DND-41 (cell line): Measurements from ENCODE around the gene SIDT2.

ENCODE experiments used
- ATAC-seq: fragments of 200-7000 bp; cut with Tn5 transposase; 3 replicates; pipeline ENCODE4 v1.9.1; 2021; ENCODE audit warnings: low read depth; ENCODE audit not compliant: insufficient read depth
- DNase-seq: peaks from one replicate; pipeline ENCODE4 v3.0.0-alpha.2; 2020
- H2AFZ ChIP-seq: 2 replicates; pipeline ENCODE4 v1.6.0; 2012; ENCODE audit warnings: low read depth, low read length
- H3K27ac ChIP-seq: 2 replicates; pipeline ENCODE4 v1.5.1; 2012; ENCODE audit warnings: low read length, inconsistent platforms
- H3K27me3 ChIP-seq: fragments of 200-600 bp; sonication (generic); 2 replicates; pipeline ENCODE4 v1.6.0; 2012; ENCODE audit warnings: low read length, mild to moderate bottlenecking, inconsistent platforms; ENCODE audit not compliant: insufficient read depth, poor library complexity
- H3K36me3 ChIP-seq: 2 replicates; pipeline ENCODE4 v1.5.1; 2012; ENCODE audit warnings: low read length, inconsistent platforms; ENCODE audit not compliant: insufficient read depth
- H3K4me1 ChIP-seq: 2 replicates; pipeline ENCODE4 v1.5.1; 2012; ENCODE audit warnings: mild to moderate bottlenecking, low read length; ENCODE audit not compliant: insufficient read depth
- H3K4me2 ChIP-seq: 2 replicates; pipeline ENCODE4 v1.6.0; 2012; ENCODE audit warnings: mild to moderate bottlenecking, moderate library complexity, low read length, inconsistent platforms; ENCODE audit not compliant: insufficient read depth
- H3K4me3 ChIP-seq, 2 experiments: fragments of 200-600 bp in 1 of 2; shearing (Covaris generic) in 1 of 2; 2 replicates each; pipeline ENCODE4 v1.5.1; 2012 to 2016; ENCODE audit warnings: inconsistent platforms in 2 of 2, low read length in 2 of 2, mild to moderate bottlenecking in 2 of 2, low read depth in 1 of 2, moderate library complexity in 1 of 2
- H3K79me2 ChIP-seq: 2 replicates; pipeline ENCODE4 v1.6.0; 2012; ENCODE audit warnings: low read length, inconsistent platforms; ENCODE audit not compliant: insufficient read depth
- H3K9ac ChIP-seq: 2 replicates; pipeline ENCODE4 v1.6.0; 2012; ENCODE audit warnings: low read depth, mild to moderate bottlenecking, inconsistent platforms, low read length, moderate library complexity
- H3K9me3 ChIP-seq: 2 replicates; pipeline ENCODE4 v1.5.1; 2012; ENCODE audit warnings: low read length, moderate library complexity, mild to moderate bottlenecking, inconsistent platforms; ENCODE audit not compliant: insufficient read depth, severe bottlenecking
- H4K20me1 ChIP-seq: 2 replicates; pipeline ENCODE4 v1.6.0; 2012; ENCODE audit warnings: low read length; ENCODE audit not compliant: insufficient read depth
- EZH2 ChIP-seq: IDR thresholded peaks from 3 replicates; pipeline ENCODE4 v1.6.1; 2012; ENCODE audit warnings: borderline replicate concordance, low read depth, mild to moderate bottlenecking, moderate library complexity, low read length, inconsistent platforms; ENCODE audit not compliant: severe bottlenecking
- TF ChIP-seq, protein P1 (sequence below): IDR thresholded peaks from 2 replicates; pipeline ENCODE4 v1.5.1; 2012; ENCODE audit warnings: borderline replicate concordance, low read length, moderate library complexity, mild to moderate bottlenecking; ENCODE audit not compliant: poor library complexity, severe bottlenecking; ENCODE audit errors: extremely low read depth

SIDT2 gene

DNA sequence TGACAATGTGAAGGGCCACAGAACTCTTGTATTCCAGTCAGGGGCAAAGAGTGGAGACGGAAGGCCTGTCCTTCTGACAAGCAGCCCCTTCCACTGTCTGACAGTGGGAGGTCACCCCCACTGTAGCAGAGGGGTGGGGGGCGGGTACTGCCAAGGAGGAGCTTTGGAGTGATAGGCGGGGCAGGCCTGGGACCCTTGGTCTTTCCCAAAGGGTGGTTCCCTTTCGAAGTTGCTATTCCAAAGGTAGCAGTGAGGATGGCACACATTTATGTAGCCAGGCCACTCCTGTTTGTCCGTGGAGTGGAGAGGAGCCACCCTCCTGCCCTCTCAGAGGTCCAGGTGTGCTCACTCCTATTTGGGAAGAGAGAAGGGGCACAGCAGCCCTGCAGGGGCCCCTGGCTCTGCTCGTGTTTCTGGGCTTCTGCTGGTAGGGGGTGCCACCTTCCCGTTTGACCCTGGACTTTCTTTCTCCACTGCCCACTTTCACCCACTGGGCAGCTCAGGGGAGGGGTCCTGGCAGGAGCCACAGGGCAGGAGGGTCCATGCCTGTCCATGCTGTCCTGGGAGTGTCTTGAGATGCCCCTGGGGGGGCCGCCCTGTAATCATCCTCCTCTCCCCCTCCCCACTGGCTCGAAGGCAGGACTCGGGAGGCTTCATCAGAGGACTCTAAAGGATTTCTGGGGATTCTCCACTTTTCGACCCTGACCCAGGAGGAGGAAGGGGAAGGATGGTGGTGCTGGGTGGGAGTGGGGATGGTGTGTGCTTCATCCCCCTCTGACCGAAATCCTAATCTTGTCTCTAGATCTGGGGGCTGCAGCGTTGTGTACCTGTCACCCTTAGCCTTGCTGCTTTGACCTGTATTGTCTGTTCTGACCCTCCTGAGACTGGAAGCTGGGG is 21.6 kb downstream of the SIDT2 start:
- Histone ChIP-seq H3K9me3 (no peaks in the 10 kb centered on the region), H4K20me1 (no peaks in the 10 kb centered on the region), H3K9ac (no peak overlapping the region), H3K27ac (no peak overlapping the region), H3K4me3 (no peak overlapping the region), H2AFZ (no peak overlapping the region), H3K27me3 (no peaks in the 10 kb centered on the region), H3K36me3 (peaks cover 5% of the 10 kb centered on the region), H3K79me2 (no peaks in the 10 kb centered on the region), H3K4me1 (no peaks in the 10 kb centered on the region), H3K4me2 (no peak overlapping the region)
- TF ChIP-seq, protein P1, sequence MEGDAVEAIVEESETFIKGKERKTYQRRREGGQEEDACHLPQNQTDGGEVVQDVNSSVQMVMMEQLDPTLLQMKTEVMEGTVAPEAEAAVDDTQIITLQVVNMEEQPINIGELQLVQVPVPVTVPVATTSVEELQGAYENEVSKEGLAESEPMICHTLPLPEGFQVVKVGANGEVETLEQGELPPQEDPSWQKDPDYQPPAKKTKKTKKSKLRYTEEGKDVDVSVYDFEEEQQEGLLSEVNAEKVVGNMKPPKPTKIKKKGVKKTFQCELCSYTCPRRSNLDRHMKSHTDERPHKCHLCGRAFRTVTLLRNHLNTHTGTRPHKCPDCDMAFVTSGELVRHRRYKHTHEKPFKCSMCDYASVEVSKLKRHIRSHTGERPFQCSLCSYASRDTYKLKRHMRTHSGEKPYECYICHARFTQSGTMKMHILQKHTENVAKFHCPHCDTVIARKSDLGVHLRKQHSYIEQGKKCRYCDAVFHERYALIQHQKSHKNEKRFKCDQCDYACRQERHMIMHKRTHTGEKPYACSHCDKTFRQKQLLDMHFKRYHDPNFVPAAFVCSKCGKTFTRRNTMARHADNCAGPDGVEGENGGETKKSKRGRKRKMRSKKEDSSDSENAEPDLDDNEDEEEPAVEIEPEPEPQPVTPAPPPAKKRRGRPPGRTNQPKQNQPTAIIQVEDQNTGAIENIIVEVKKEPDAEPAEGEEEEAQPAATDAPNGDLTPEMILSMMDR = no peak
- TF ChIP-seq EZH2 = no peak
- DNase-seq = no peak
- no peak for ATAC-seq

DNA sequence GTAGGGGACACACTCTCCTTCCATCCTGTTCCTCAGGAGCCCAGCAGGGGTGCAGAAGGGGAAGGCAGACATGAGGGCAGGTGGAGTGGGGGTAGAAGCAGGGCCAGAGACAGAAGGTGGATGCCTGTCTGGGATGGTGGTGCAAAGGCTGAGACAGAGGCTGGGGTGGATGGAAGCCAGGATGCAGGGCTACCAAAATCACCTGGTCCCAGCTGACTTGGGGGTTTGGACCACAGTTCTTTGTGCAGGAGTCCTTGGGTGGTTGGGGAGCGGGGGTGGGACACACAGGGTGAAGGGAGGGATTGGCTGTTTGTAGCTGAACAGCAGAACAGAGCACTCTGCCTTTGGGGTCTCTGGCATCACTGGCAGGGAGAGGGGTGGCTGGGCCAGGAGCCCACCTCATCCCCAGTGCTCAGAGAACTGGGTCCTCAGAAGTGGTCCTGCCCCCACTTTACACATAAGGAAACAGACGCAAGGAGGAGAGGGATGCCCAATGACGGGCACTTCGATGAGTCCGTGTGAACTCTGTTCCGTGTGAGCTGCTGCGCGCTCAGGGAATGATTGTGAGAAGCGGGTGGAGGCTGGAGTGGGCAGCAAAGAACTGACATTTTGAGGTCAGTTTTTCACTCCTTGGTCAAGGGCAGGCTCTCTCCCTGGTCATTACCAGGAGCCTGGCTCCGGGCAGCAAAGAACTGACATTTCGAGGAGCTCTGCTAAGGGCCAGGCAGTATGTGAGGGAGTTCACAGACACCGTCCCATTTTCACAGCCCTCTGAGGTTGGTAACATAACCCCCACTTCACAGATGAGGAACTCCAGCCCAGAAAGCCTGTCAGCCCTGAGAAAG is 22.5 kb downstream of the SIDT2 start:
- no peak overlapping the region for H3K27ac ChIP-seq
- no peak overlapping the region for H3K4me3 ChIP-seq
- no peak for TF ChIP-seq EZH2
- TF ChIP-seq, protein P1 = no peak
- no peak for ATAC-seq
- no peak overlapping the region for H3K9ac ChIP-seq
- no peaks in the 10 kb centered on the region for H3K27me3 ChIP-seq
- no peaks in the 10 kb centered on the region for H3K79me2 ChIP-seq
- H3K9me3 ChIP-seq = no peaks in the 10 kb centered on the region
- no peaks in the 10 kb centered on the region for H4K20me1 ChIP-seq
- peaks cover 10% of the 10 kb centered on the region for H3K36me3 ChIP-seq
- H3K4me2 ChIP-seq = no peak overlapping the region
- no peaks in the 10 kb centered on the region for H3K4me1 ChIP-seq
- no peak overlapping the region for H2AFZ ChIP-seq
- no peak for DNase-seq

DNA sequence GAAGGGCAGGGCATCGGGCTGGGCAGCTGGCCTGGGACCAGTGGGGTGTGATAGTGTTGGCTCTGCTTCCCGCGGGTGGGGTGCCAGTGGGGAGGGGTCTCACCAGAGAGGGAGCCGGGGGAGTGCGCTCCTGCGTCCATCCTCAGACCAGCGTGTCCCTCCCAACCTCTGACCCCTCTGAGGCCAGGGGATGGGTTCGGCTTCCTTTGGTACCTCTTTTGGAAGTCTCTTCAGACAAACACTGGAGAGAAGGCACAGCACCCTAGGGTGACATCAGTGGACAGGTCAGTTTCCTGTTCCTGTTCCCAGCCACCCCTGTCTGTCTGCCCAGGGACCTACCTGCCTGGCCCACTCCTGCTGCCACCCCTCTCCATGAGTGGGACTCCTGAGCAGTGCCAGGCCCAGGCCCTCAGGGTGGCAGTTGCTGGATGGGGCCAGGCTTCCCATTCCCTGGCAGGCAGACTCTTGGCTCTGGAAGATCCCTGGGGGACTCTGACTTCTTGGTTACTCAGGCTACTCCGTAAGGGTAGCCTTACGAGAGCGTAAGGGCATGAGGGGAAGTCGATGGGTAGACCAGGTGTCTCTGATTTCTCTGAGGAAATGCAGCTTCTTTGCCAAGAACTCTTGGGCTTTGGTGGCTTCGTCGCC is 23.2 kb downstream of the SIDT2 start:
- ATAC-seq (no peak), DNase-seq (no peak)
- peaks cover 12% of the 10 kb centered on the region for H3K36me3 ChIP-seq
- TF ChIP-seq EZH2 = no peak
- TF ChIP-seq, protein P1 = no peak
- H3K79me2 ChIP-seq = no peaks in the 10 kb centered on the region
- no peaks in the 10 kb centered on the region for H3K9me3 ChIP-seq
- no peak overlapping the region for H3K4me2 ChIP-seq
- H3K27ac ChIP-seq = no peak overlapping the region
- H2AFZ ChIP-seq = no peak overlapping the region
- H3K4me3 ChIP-seq = no peak overlapping the region
- H3K27me3 ChIP-seq = no peaks in the 10 kb centered on the region
- no peaks in the 10 kb centered on the region for H4K20me1 ChIP-seq
- no peaks in the 10 kb centered on the region for H3K4me1 ChIP-seq
- no peak overlapping the region for H3K9ac ChIP-seq
